ENCODE results near the gene SLC25A51.

Gene SLC25A51

DNA sequence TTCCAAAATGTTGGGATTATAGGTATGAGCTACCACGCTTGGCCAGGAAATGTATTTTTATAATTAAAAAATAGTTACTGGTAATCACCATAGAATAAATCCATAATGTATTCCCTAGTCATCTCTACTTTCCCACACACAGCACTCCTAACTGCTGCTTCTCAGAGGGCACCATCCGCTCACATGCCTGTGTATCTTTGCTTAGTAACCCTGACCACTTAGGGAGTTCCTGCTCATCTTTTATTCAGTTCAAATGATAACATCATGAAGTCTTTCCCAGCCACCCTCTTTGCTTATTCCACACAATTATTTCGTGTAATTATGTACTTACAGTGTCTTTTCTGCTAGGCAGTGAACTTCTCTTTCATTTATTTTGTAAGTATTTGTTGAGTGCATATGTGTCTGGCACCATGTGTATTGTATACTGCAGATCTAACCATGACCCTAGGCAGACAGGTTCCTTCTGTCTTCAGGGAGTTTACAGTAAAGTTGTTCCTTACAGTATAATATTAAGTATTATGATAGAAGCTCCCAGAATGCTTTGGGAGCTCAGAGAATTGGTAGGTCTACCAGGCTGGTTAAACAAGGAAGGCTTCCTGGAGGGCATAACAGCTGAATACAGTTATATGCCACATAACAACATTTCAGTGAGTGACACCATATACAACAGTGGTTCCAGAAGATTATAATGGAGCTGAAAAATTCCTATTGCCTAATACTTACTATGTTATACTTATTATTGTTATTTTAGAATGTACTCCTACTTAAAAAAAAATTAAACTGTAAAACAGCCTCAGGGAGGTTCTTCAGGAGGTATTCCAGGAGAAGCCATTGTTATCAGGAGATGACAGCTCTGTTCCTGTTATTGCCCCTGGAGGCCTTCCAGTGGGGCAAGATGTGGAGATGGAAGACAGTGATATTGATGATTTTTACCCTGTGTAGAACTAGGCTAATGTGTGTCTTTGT is 64.1 kb downstream of the SLC25A51 start:
- DNase-seq (ENCODE audit: low read depth in 1 of 2, low spot score in 1 of 2), result no peak

Data from activated T-helper 1 cell treated with anti-CD3 and anti-CD28 coated beads, Interleukin-2, amount 50 U/mL, for 16 hours (primary cell).